A549 (cell line): Measurements from ENCODE around the gene JAZF1. TPM values are rescaled to one million over a fixed set of nuclear protein-coding genes. Genes with fewer than 3 reads are reported as not detected.

Experiments used
- ATAC-seq, 2 experiments: fragments of 200-7000 bp in 1 of 2; fragments of >200 bp in 1 of 2; cut with Nextera tagmentation in 1 of 2; cut with Tn5 transposase in 1 of 2; 3 replicates each; pipeline versions ENCODE4 v1.8.0 to v1.9.1; 2018 to 2020; ENCODE audit warnings: mild to moderate bottlenecking in 1 of 2, moderate library complexity in 1 of 2
- CTCF ChIA-PET: fragments of 300-600 bp; sonication (Branson Sonifier 250); formaldehyde crosslinking; extraction: SDS; loops from one replicate; lab custom pipeline; 2021; ENCODE audit warnings: antibody characterized with exemption, inconsistent platforms; lab: Yijun Ruan, JAX
- POLR2A ChIA-PET: fragments of 350-600 bp; formaldehyde crosslinking; extraction: SDS; loops from one replicate; lab custom pipeline; 2021; ENCODE audit warnings: antibody characterized with exemption, inconsistent platforms; lab: Yijun Ruan, JAX
- DNase-seq, 2 experiments: peaks; one replicate each; pipeline versions ENCODE4 v3.0.0 to v3.0.0-alpha.2; 2011 to 2016; ENCODE audit warnings: low read depth in 1 of 2, low spot score in 1 of 2
- FAIRE-seq: peaks from 2 replicates; lab custom pipeline; 2011; peaks lifted over from hg19 to GRCh38; lab: Jason Lieb, UNC
- H3K27ac ChIP-seq, 2 experiments: fragments of >200 bp; sonication (Bioruptor Twin); formaldehyde crosslinking; 3 replicates each; pipeline ENCODE4 v1.5.1; 2016 to 2017
- H3K4me1 ChIP-seq: fragments of >200 bp; sonication (Bioruptor Twin); formaldehyde crosslinking; 3 replicates; pipeline ENCODE4 v1.6.1; 2016
- H3K4me2 ChIP-seq: fragments of >200 bp; sonication (Bioruptor Twin); formaldehyde crosslinking; 3 replicates; pipeline ENCODE4 v1.6.1; 2016
- H3K4me3 ChIP-seq: fragments of >200 bp; sonication (Bioruptor Twin); formaldehyde crosslinking; 3 replicates; pipeline ENCODE4 v1.5.1; 2016
- H3K9me3 ChIP-seq: fragments of >200 bp; sonication (Bioruptor Twin); formaldehyde crosslinking; 3 replicates; pipeline ENCODE4 v1.6.1; 2016
- ATOH8 ChIP-seq: fragments of 250-450 bp; sonication (Bioruptor Pico); IDR thresholded peaks from 2 replicates; pipeline ENCODE4 v1.5.0; 2020; ENCODE audit warnings: low read depth, mild to moderate bottlenecking, moderate library complexity
- BCL3 ChIP-seq: fragments of >200 bp; sonication (Bioruptor Twin); formaldehyde crosslinking; IDR thresholded peaks from 3 replicates; pipeline ENCODE4 v1.6.1; 2016
- BHLHE40 ChIP-seq: IDR thresholded peaks from 2 replicates; pipeline ENCODE4 v1.6.1; 2012; ENCODE audit warnings: low read depth, low read length, inconsistent platforms
- EP300 ChIP-seq, 2 experiments: fragments of >200 bp; sonication (Bioruptor Twin); formaldehyde crosslinking; IDR thresholded peaks; 2 replicates in 1 of 2; 3 replicates in 1 of 2; pipeline ENCODE4 v1.6.1; 2016 to 2017
- FOXS1 ChIP-seq: fragments of 250-450 bp; sonication (Bioruptor Pico); IDR thresholded peaks from 2 replicates; pipeline ENCODE4 v1.5.0; 2020; ENCODE audit warnings: mild to moderate bottlenecking, moderate library complexity
- HEYL ChIP-seq: fragments of 250-450 bp; sonication (Bioruptor Pico); IDR thresholded peaks from 2 replicates; pipeline ENCODE4 v1.8.0; 2021; ENCODE audit warnings: mild to moderate bottlenecking, moderate library complexity
- HOXA7 ChIP-seq: fragments of 250-450 bp; sonication (Bioruptor Pico); IDR thresholded peaks from 2 replicates; pipeline ENCODE4 v1.5.0; 2020; ENCODE audit warnings: mild to moderate bottlenecking, moderate library complexity
- JUNB ChIP-seq: fragments of >200 bp; sonication (Bioruptor Twin); formaldehyde crosslinking; IDR thresholded peaks from 2 replicates; pipeline ENCODE4 v1.6.1; 2016
- KDM1A ChIP-seq: fragments of 200-600 bp; sonication (generic); IDR thresholded peaks from 2 replicates; pipeline ENCODE4 v1.6.1; 2016; ENCODE audit warnings: low read depth, mild to moderate bottlenecking
- MAX ChIP-seq: IDR thresholded peaks from 2 replicates; pipeline ENCODE4 v1.6.1; 2012
- NFE2L2 ChIP-seq: fragments of 150-350 bp; conservative IDR thresholded peaks from 2 replicates; pipeline ENCODE4 v1.6.1; 2014; ENCODE audit warnings: low read length
- NR3C1 ChIP-seq: fragments of >200 bp; sonication (Bioruptor Twin); formaldehyde crosslinking; IDR thresholded peaks from 3 replicates; pipeline ENCODE4 v1.6.1; 2017
- PBX3 ChIP-seq: IDR thresholded peaks from 2 replicates; pipeline ENCODE4 v1.6.1; 2012
- RFX5 ChIP-seq: fragments of 450-650 bp; IDR thresholded peaks from 2 replicates; pipeline ENCODE4 v1.7.1; 2014; ENCODE audit warnings: antibody characterized with exemption, mild to moderate bottlenecking, moderate library complexity
- ZFP36 ChIP-seq: fragments of 450-650 bp; IDR thresholded peaks from 2 replicates; pipeline ENCODE4 v1.6.1; 2014; ENCODE audit warnings: borderline replicate concordance; ENCODE audit not compliant: partially characterized antibody
- WGBS: methylation state at CpG from one replicate; pipeline ENCODE4 v1.1.6; 2017; ENCODE audit errors: missing lambda C conversion rate; 5-methylcytosine and 5-hydroxymethylcytosine counted together
- polyA plus RNA-seq, 4 experiments: library from polyadenylated mRNA; depleted of rRNA in 3 of 4; stranded (reverse); fragments of >200 nt; fragmentation: RNase III in 1 of 4; extraction: RNeasy Plus Mini Kit Qiagen cat#74134 plus additional on column Dnase treatment in 1 of 4; gene quantifications; 2 replicates in 3 of 4; 3 replicates in 1 of 4; pipeline ENCODE4 v1.2.3, GENCODE V29; 2011 to 2017
- TF ChIP-seq, protein P1 (sequence below): fragments of 450-650 bp; IDR thresholded peaks from 2 replicates; pipeline ENCODE4 v1.6.1; 2014; ENCODE audit warnings: antibody characterized with exemption
- TF ChIP-seq, protein P2 (sequence below): IDR thresholded peaks from 2 replicates; pipeline ENCODE4 v1.6.1; 2012; ENCODE audit warnings: low read depth, borderline replicate concordance
- TF ChIP-seq, protein P3 (sequence below): fragments of >200 bp; sonication (Bioruptor Twin); formaldehyde crosslinking; IDR thresholded peaks from 2 replicates; pipeline ENCODE4 v1.6.1; 2016

Gene JAZF1
- polyA plus RNA-seq, 2 of the 4 experiments (the other 2 are of a cell fraction) = 1.9 to 2.8 TPM

- no peak overlapping the region for H3K4me3 ChIP-seq
- no peak overlapping the region for H3K27ac ChIP-seq
- CTCF ChIA-PET = interaction anchor here (0.6 to 2.3 kb wide), 7 partner anchors 10 to 603 kb away, joined by 3 to 8 read pairs (median 3); no protein-coding TSS in a partner anchor
- TF ChIP-seq HOXA7 (no peak), RFX5 (no peak)
- no peak overlapping the region for H3K4me2 ChIP-seq
- POLR2A ChIA-PET = no interaction called here
- ATAC-seq (no peak), DNase-seq (no peak), FAIRE-seq (no peak)
- H3K9me3 ChIP-seq = no peaks in the 10 kb centered on the region
- no peaks in the 10 kb centered on the region for H3K4me1 ChIP-seq
- WGBS = 92% methylated on average over 10 of the region's 10 CpGs
Measured at GRCh38 chr7:27839099-27839498, 341.5 kb downstream of the JAZF1 start.

DNA sequence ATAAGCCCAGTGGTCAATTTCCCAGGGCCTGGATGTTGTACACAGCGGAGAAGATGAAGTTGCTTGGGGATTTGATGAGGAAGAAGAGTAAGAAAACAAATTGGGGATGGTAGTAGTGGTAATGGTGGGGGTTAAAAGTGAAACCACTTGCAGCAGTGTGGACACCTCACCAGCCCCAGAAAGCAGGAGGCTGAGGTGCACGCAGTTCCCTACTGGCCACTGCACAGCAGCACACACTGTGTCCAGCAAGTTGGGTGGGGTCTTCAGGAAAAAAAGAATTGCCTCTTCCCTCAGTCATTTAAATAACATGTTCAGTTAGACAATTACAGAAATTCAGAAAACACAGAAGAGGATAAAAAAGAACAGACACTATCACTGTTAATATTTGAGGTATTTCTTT, 344.1 kb downstream of the JAZF1 start:
- no peak overlapping the region for H3K4me2 ChIP-seq
- ChIA-PET CTCF (interaction anchor here (1.2 kb wide), 1 partner anchor 8 kb away, joined by 3 read pairs; no protein-coding TSS in a partner anchor), POLR2A (no interaction called here)
- no peak overlapping the region for H3K4me3 ChIP-seq
- ATAC-seq (peak in 1 of 2 experiments; percentile 35; a peak in 2 of 6 replicates), FAIRE-seq (no peak), DNase-seq (no peak)
- no peak for TF ChIP-seq HOXA7
- TF ChIP-seq ATOH8 (CRISPR knock-in tag) = no peak
- no peak for TF ChIP-seq NR3C1
- TF ChIP-seq JUNB = no peak
- TF ChIP-seq EP300 (IDR thresholded peaks at IDR 0.05) = no peak
- no peak for TF ChIP-seq MAX
- TF ChIP-seq PBX3 = no peak
- TF ChIP-seq BHLHE40 = no peak
- TF ChIP-seq BCL3 = no peak
- TF ChIP-seq HEYL (CRISPR knock-in tag) = no peak
- TF ChIP-seq NFE2L2 = no peak
- no peak for TF ChIP-seq ZFP36
- TF ChIP-seq, protein P1, sequence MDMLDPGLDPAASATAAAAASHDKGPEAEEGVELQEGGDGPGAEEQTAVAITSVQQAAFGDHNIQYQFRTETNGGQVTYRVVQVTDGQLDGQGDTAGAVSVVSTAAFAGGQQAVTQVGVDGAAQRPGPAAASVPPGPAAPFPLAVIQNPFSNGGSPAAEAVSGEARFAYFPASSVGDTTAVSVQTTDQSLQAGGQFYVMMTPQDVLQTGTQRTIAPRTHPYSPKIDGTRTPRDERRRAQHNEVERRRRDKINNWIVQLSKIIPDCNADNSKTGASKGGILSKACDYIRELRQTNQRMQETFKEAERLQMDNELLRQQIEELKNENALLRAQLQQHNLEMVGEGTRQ = no peak
- TF ChIP-seq KDM1A = no peak
- H3K4me1 ChIP-seq = no peaks in the 10 kb centered on the region
- WGBS = 86% methylated on average over 2 of the region's 2 CpGs
- no peak overlapping the region for H3K27ac ChIP-seq
- H3K9me3 ChIP-seq = no peaks in the 10 kb centered on the region

DNA sequence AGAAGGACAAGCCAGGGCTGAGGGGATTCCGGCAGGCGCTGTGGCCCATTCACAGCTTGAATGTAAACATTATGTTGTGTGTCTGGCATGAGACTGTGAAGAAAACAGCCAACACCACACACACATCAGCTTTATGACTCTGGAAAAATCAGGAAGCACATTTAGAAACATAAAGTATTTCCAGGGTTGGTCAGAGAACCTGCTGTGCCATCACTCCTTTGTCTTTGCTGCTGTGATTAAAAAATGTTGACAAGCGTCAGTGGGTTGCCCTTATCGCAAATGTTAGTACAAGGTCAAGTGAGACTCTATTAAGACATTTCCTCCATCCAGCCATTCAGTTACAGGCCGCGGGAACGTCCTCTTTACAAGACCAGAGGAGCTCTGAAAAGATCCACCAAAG, 345.2 kb downstream of the JAZF1 start:
- Histone ChIP-seq H3K4me2 (no peak overlapping the region), H3K4me3 (no peak overlapping the region), H3K4me1 (no peaks in the 10 kb centered on the region), H3K27ac (no peak overlapping the region), H3K9me3 (no peaks in the 10 kb centered on the region)
- POLR2A ChIA-PET = no interaction called here
- FAIRE-seq = no peak
- ATAC-seq = no peak
- 95% methylated on average over 7 of the region's 7 CpGs for WGBS
- CTCF ChIA-PET = interaction anchor here (1.2 kb wide), 1 partner anchor 9 kb away, joined by 3 read pairs; no protein-coding TSS in a partner anchor
- no peak for DNase-seq
- TF ChIP-seq, protein P1 = no peak
- TF ChIP-seq JUNB (no peak), RFX5 (no peak), HEYL (CRISPR knock-in tag) (no peak), FOXS1 (no peak)
- TF ChIP-seq, protein P2, sequence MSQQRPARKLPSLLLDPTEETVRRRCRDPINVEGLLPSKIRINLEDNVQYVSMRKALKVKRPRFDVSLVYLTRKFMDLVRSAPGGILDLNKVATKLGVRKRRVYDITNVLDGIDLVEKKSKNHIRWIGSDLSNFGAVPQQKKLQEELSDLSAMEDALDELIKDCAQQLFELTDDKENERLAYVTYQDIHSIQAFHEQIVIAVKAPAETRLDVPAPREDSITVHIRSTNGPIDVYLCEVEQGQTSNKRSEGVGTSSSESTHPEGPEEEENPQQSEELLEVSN = no peak
- TF ChIP-seq, protein P3, sequence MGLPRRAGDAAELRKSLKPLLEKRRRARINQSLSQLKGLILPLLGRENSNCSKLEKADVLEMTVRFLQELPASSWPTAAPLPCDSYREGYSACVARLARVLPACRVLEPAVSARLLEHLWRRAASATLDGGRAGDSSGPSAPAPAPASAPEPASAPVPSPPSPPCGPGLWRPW = no peak
